NCI-H1436 (cell line): Measurements from ENCODE around the gene NUP205.
"Not testable (repeated sequence)": the region's sequence is repeated elsewhere in the genome, so short reads cannot be mapped to it uniquely, and the experiment has no call there.

Experiments used
- DNase-seq: peaks from one replicate; lab custom pipeline; 2025; lab: John Stamatoyannopoulos, UW

The NUP205 gene

GRCh38 chr7:135620447-135620846 is 62.7 kb downstream of the NUP205 start:
- DNase-seq: no peak

DNA sequence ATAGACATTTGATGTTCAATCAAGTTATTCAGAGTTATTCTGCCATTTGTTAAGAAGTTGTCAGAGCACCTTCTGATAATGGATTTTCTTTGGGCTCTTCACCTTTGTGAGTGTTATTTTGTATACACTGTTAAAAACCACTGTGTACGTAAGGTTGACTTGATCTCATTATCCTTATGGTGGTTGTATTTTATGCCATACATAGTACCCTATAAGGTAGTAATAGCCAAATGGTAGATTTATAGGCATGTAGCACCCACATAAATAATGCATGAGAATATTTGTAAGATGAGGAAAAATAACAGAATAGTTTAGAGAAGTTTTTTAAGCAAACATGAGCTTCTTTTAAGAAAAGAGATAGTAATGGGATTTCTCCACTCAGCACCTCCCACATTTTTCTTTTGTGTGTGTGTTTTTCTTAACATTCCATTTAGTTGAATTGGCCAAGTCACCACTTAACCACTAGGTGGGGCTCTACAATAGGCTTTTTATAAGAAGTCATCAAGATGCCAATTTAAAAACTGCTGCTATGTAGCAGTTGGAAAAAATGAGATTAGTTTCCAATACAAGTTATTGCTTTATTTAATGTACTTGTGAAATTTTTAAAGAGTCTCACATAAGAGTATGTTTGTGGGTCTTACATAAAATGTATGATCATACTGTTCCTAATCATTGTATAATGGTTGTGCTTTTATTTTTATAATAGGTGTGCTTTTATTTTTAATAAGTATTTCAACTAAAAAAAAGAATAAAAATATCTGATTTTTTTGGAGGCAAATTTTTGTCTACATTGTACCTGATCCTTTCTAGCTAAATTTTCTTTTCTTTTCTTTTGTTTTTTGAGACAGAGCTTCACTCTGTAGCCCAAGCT is 63.5 kb downstream of the NUP205 start:
- peak; percentile 49 for DNase-seq

DNA sequence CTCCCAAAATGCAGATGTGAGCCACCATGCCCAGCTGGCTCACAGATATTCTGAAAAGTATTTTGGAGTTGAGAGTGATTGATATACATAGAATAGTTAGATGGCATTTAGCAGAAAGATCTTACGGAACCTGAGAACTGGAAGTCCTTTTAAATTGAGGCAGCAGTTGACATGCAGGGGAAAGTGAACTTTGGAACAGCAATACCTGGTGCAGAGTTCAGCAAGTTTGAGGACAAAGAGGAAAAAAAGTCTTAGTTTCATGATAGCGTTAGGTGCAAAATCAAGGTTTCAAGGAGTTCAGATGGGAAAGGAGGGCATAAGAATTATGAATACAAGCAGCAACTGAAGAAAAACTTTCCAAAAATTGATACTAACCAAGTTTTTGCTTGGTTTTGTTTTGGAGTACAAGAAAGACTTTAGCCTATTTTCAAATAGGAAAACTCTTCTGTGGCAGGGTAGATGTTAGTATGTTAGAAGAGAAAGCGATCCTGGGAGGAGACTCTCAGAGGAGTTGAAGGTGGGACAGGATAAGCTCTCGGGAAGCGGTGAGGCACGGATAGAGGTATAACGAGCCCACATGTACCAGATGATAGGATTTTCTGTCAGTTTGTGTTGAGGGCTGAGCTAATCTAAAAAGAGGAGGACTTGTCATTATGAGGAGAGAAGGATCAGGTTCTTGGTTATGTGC is 76.6 kb downstream of the NUP205 start:
- no peak for DNase-seq

GRCh38 chr7:135639690-135640089 is 82.0 kb downstream of the NUP205 start:
- not testable (repeated sequence) for DNase-seq

DNA sequence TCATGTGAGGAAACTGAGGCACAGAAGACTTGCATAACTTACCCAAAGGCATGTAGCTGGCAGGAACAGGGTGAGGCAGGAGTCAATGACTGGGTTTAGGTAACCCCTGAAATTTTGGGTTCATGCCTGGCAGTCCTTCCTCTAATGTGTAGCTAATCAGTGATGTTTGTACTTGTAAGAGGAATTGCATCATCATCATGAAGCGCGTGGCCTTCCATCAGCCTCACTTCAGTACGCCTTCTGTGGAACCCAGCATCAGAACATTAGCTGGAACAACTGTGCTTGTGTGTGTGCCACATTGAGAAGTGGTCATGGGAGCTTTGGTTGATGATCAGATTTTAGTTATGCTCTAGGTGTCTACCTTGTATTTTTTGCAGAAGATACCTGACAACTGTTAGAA is 86.4 kb downstream of the NUP205 start:
- DNase-seq: no peak

GRCh38 chr7:135644729-135645128 is 87.0 kb downstream of the NUP205 start:
- DNase-seq: no peak

DNA sequence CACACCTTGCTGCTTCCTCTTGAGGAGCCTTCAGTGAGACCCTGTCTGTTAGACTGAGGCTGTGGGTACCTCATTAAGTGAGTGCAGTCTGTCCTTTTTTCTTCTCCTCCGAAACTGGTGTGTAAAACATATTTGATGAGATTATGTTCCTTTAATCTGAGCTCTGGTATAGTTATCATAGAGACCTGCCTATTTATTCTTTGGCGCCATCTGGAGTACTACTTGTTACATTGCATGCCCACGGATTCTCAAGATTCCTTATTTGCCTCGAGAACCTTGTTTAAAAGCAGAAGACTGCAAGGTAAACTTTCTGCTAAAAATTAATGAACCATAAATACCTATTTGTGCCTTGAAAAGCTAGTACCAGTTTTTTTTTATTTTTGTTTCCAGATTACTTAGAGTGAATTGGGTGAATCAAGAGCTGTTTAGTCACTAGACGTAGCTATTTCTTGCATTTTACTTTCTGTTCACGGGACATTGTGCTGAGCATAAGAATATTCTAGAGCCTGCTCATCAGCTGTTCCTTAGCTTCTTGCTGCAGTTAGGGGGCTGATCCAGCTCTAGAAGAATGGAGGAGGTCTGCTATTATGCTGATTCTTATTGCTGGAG is 87.7 kb downstream of the NUP205 start:
- DNase-seq: peak; percentile 2

DNA sequence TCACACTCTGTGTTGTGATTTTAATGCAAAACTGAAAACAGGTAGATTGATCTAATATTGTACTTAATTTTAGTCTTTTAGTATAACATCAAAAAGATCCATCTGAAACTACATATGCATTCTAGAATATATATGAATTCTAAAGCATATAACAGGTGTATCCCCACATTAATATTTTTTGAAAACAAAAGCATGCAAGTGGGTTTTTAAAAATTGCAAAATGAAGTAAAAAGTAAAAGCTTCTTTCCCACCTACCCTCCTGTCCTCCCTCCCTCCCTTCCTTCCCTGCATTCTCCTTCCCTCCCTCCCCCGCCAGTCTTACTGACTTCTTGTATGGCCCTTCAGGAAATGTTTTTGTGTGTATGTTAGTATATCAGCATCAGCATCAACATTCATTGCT is 90.0 kb downstream of the NUP205 start:
- no peak for DNase-seq

- DNase-seq: no peak
Measured at GRCh38 chr7:135648235-135648634, 90.5 kb downstream of the NUP205 start.

- no peak for DNase-seq
Measured at GRCh38 chr7:135650831-135651573, 93.3 kb downstream of the NUP205 start.

DNA sequence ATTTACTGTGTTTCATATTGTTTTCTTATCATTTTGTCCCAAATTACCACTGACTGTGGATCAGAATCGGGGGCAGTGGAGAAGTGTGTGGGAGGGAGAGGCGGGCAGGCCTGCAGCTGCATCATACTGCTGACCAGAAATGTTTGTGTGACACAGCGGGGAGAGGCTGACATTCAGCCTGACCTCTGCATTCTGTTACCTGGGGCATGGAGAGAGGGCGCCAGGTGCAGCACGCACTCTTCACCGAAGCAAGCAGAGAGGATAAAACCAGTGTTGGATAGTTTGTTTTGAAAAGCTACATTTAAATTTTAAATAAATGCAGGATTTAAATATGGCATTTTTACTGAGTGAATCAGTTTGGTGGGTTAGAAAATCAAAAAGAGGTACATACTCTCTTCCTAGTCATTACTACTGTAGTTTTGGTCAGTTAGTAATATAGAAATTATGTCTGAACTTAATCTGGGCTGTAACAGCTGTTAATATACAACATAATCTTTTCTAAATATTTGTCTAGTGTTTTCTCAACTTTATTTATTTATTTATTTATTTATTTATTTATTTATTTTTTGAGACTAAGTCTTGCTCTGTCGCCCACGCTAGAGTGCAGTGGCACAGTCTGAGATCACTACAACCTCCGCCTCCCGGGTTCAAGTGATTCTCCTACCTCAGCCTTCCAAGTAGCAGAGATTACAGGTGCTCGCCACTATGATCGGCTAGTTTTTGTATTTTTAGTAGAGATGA is 95.8 kb downstream of the NUP205 start:
- no peak for DNase-seq

DNA sequence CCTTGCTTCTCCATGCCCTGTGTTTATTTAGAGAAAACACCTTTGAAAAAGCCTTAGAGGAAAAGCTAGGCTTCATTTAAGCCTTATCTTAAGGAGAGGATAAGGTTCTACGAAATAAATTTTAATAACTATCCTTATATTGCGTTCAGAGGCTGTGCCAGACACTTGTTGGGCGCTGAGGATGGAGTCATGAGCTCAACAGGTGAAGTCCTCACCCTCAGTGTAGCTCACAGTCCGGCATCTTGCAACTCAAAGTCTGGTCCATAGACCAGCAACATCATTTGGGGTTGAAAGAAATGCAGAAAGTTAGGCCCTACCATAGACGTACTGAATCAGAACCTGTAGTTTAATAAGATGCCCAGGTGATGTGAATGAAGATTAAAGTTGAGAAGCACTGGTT is 100.8 kb downstream of the NUP205 start:
- no peak for DNase-seq

DNA sequence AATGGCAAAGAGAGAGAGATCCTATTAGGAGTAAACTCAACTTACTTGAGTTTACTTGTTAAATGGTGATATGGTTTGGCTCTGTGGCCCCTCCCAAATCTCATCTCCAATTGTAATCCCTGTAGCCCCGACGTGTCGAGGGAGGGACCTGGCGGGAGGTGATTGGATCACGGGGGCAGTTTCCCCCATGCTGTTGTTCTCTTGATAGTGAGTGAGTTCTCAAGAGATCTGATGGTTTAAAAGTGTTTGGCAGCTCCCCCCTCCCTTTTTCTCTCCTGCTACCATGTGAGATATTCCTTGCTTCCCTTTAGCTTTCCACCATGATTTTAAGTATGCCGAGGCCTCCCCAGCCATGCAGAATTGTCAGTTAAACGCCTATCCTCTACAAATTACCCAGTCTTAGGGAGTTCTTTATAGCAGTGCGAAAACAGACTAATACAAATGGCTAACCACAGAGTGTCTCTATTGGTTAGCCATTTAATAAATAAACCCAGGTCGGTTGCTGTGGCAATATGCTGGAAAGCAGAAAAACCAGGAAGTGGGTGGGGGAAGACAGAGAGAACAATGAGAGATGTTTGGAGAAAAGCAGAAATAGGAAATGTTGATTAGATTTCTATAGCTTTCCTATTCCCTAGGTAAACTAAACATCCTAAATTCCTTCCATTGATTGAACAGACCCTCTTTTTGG is 101.6 kb downstream of the NUP205 start:
- no peak for DNase-seq

- peak; percentile 10 for DNase-seq
Measured at GRCh38 chr7:135661311-135662122, 103.8 kb downstream of the NUP205 start.

- no peak for DNase-seq
Measured at GRCh38 chr7:135662123-135662372, 104.3 kb downstream of the NUP205 start.

DNA sequence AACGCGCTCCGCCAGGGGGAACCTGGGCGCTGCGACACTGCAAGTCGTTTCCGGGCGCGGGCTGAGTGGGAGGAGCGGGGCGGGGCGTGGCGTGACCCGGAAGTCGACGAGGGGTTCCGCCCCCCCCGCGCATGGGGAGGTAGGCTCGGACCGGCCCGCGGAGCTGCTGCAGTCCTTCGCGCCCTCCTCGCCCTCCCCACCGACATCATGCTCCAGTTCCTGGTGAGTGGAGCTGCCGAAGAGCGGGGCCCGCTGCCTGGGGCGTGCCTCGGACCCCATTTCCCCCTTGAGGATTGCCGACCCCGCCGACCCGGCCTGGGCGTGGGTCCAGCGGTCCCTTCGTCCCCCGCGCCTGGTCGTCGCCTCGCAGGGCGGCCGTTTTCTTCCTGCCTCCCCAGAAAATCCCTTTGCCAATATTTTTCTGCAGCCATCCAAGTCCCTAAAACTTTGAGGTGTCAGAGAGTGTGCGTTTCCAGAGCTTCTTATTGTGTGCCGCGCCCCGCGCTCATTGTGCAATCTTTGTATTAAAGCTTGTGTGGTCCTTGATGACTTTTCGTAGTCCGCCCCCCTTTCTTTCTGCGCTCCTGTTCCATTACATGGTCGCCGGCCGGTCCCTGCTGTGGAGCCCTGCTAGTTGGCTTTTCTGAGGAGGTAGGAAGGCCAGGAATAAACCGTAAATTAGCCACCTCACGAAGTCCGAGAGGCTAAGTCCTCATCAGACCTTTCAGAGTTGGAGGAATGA is 104.8 kb downstream of the NUP205 start, which contains the start of gene STMP1:
Gene STMP1, plus strand, starts transcription at position 142 of the 742 bp plus-strand sequence.
- peak; percentile 92 for DNase-seq

GRCh38 chr7:135664046-135664589 is 106.4 kb downstream of the NUP205 start:
- no peak for DNase-seq

GRCh38 chr7:135665042-135665441 is 107.3 kb downstream of the NUP205 start:
- DNase-seq: no peak

GRCh38 chr7:135666156-135666555 is 108.4 kb downstream of the NUP205 start:
- no peak for DNase-seq
